WERI-Rb-1 (cell line): ENCODE data around the gene ABCC10.

Source experiments
- DNase-seq: peaks from one replicate; pipeline ENCODE4 v3.0.0-alpha.2; 2020
- H3K27ac ChIP-seq: fragments of 250-450 bp; sonication (Bioruptor Pico); 2 replicates; pipeline ENCODE4 v1.5.1; 2020; ENCODE audit warnings: mild to moderate bottlenecking, moderate library complexity
- H3K27me3 ChIP-seq: fragments of 250-450 bp; sonication (Bioruptor Pico); 2 replicates; pipeline ENCODE4 v1.5.1; 2021; ENCODE audit warnings: mild to moderate bottlenecking, low read depth, moderate library complexity; ENCODE audit not compliant: insufficient read depth, severe bottlenecking
- H3K36me3 ChIP-seq: fragments of 250-450 bp; sonication (Bioruptor Pico); 2 replicates; pipeline ENCODE4 v1.5.1; 2020; ENCODE audit warnings: mild to moderate bottlenecking, moderate library complexity
- H3K4me3 ChIP-seq: 2 replicates; pipeline ENCODE4 v1.5.1; 2011; ENCODE audit warnings: low read depth, mild to moderate bottlenecking, control low read depth, low read length
- H3K9me3 ChIP-seq: fragments of 250-450 bp; sonication (Bioruptor Pico); 2 replicates; pipeline ENCODE4 v1.5.1; 2021; ENCODE audit warnings: mild to moderate bottlenecking, moderate library complexity; ENCODE audit not compliant: severe bottlenecking
- CTCF ChIP-seq: IDR thresholded peaks from 2 replicates; pipeline ENCODE4 v1.5.1; 2011; ENCODE audit warnings: low read depth, mild to moderate bottlenecking, control low read depth, inconsistent platforms, low read length

Gene ABCC10

GRCh38 chr6:43469947-43470346 is 42.6 kb downstream of the ABCC10 start:
- H3K36me3 ChIP-seq, result no peaks in the 10 kb centered on the region
- TF ChIP-seq CTCF, result no peak
- H3K9me3 ChIP-seq, result no peaks in the 10 kb centered on the region
- no peak overlapping the region for H3K4me3 ChIP-seq
- H3K27me3 ChIP-seq, result no peaks in the 10 kb centered on the region
- DNase-seq, result no peak
- no peak overlapping the region for H3K27ac ChIP-seq

GRCh38 chr6:43471399-43471798 is 44.1 kb downstream of the ABCC10 start:
- H3K4me3 ChIP-seq, result no peak overlapping the region
- TF ChIP-seq CTCF, result no peak
- no peaks in the 10 kb centered on the region for H3K36me3 ChIP-seq
- H3K9me3 ChIP-seq, result no peaks in the 10 kb centered on the region
- no peaks in the 10 kb centered on the region for H3K27me3 ChIP-seq
- no peak for DNase-seq
- no peak overlapping the region for H3K27ac ChIP-seq

- TF ChIP-seq CTCF, result no peak
- no peak for DNase-seq
- Histone ChIP-seq H3K9me3 (no peaks in the 10 kb centered on the region), H3K27ac (no peak overlapping the region), H3K36me3 (no peaks in the 10 kb centered on the region), H3K27me3 (no peaks in the 10 kb centered on the region), H3K4me3 (no peak overlapping the region)
Measured at GRCh38 chr6:43472515-43472914, 45.2 kb downstream of the ABCC10 start.

- DNase-seq, result peak; percentile 76
- Histone ChIP-seq H3K9me3 (no peaks in the 10 kb centered on the region), H3K27ac (peak overlapping the region; percentile 1), H3K36me3 (peaks cover 22% of the 10 kb centered on the region), H3K4me3 (no peak overlapping the region), H3K27me3 (no peaks in the 10 kb centered on the region)
- TF ChIP-seq CTCF, result no peak
Measured at GRCh38 chr6:43475516-43475915, 48.2 kb downstream of the ABCC10 start.

GRCh38 chr6:43476746-43477145 is 49.4 kb downstream of the ABCC10 start:
- no peak for TF ChIP-seq CTCF
- H3K36me3 ChIP-seq, result peaks cover 30% of the 10 kb centered on the region
- peak overlapping the region; percentile 83 for H3K27ac ChIP-seq
- no peaks in the 10 kb centered on the region for H3K27me3 ChIP-seq
- peak overlapping the region; percentile 50 for H3K4me3 ChIP-seq
- no peaks in the 10 kb centered on the region for H3K9me3 ChIP-seq
- DNase-seq, result no peak

GRCh38 chr6:43477235-43478007 is 50.1 kb downstream of the ABCC10 start, which contains the start of gene TJAP1:
TSS of gene TJAP1 (plus strand) at chr6:43477570. CDS start at chr6:43499002, 21,432 bp downstream.
- Histone ChIP-seq H3K4me3 (peak within 1 kb of the TSS; percentile 50), H3K27ac (peak within 1 kb of the TSS; percentile 83), H3K27me3 (no peaks in the 10 kb centered on the region), H3K9me3 (no peaks in the 10 kb centered on the region), H3K36me3 (peaks cover 35% of the 10 kb centered on the region)
- peak; percentile 99 for DNase-seq
- no peak for TF ChIP-seq CTCF
